ENCODE measurements around the gene NGF.

- TF ChIP-seq EZH2phosphoT487 (IDR thresholded peaks at IDR 0.05; ENCODE audit: low read depth, severe bottlenecking, unreplicated experiment) (no peak), EZH2 (IDR thresholded peaks at IDR 0.05; ENCODE audit: borderline replicate concordance) (no peak)
Observed at GRCh38 chr1:115311474-115311989, 26.5 kb downstream of the NGF start.
